ENCODE results near the gene CARMIL3. TPM values are rescaled to one million over a fixed set of nuclear protein-coding genes. Genes with fewer than 3 reads are reported as not detected.

Gene CARMIL3
- total and polyA plus RNA-seq, 4 experiments from 2014 or later, result 0.15 to 0.22 TPM; not detected in 2

DNA sequence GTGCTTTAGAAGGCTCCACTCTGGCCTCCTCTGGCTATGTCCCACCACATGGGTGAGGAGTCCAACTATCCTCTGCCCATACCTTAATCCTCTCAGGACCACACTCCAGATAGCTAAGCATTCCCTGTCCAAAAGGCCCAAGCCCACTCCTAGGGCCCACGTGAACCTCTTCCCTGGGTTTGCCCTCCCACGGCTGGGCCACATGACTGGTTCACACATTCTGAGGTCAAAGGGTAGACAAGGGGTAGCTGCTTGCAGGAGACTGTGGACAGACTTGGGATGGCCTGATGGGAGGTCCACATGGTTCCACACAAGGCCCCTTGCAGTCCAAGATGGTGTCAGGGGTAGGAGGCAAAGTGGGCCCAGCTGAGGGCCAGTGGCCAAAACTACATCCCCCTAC, 36.3 kb downstream of the CARMIL3 start:
- no peak for DNase-seq
- Mint-ChIP-seq H3K27me3 (no peaks in the 10 kb centered on the region), H3K9me3 (peaks cover 0 to 4% (median 0%) of the 10 kb centered on the region in 8 donors), H3K36me3 (no peaks in the 10 kb centered on the region), H3K27ac (no peak overlapping the region), H3K4me3 (no peak overlapping the region), H3K4me1 (peaks cover 3 to 15% (median 11%) of the 10 kb centered on the region in 4 donors)
- ChIA-PET POLR2A (ENCODE audit: partially characterized antibody) (no interaction called here), CTCF (ENCODE audit: partially characterized antibody) (interaction anchor here (0.7 to 12.2 kb wide), 4 partner anchors 9 to 48 kb away, joined by 3 to 475 read pairs (median 208); partner anchors contain the start of genes CARMIL3 and PSME1)
- peaks cover 5% of the 10 kb centered on the region for H3K4me1 ChIP-seq (ENCODE audit: insufficient read depth, low read length)
- H3K27me3 ChIP-seq (ENCODE audit: insufficient read depth, low read length), result no peaks in the 10 kb centered on the region
- intact Hi-C loops (cut with micrococcal nuclease), result loop anchor here (10.0 kb wide), 1 partner anchor 103 kb away; the partner anchor contains the start of gene DHRS4L2
- no peak overlapping the region for H3K4me3 ChIP-seq (ENCODE audit: low read length in 2 of 2)
- H3K36me3 ChIP-seq (ENCODE audit: insufficient read depth, low read length), result no peaks in the 10 kb centered on the region
- H3K9me3 ChIP-seq (ENCODE audit: control insufficient read depth in 1 of 2, low read length in 2 of 2), result no peaks in the 10 kb centered on the region
- H3K27ac ChIP-seq (ENCODE audit: low read depth, low read length), result no peak overlapping the region

DNA sequence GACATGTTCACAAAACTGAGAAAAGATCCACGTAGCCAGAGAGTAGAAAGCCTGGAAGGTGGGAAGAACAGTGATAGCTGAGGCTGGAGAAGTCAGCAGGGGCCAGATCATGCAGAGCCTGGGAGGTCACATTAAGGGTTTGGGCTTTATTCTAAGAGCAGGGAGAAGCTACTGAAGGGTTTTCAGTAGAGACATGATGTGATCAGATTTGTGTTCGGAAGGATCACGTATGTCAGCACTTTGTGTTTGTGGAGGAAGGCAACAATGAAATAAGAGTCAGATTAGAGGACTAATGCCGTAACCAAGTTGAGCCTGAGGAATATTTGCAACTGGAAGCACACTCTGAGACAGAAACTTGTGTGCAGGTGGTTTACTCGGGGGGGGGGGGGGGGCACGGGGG, 38.1 kb downstream of the CARMIL3 start:
- H3K4me3 ChIP-seq (ENCODE audit: low read length in 2 of 2), result no peak overlapping the region
- no peaks in the 10 kb centered on the region for H3K27me3 ChIP-seq (ENCODE audit: insufficient read depth, low read length)
- no peak overlapping the region for H3K27ac Mint-ChIP-seq
- POLR2A ChIA-PET (ENCODE audit: partially characterized antibody), result interaction anchor here (0.9 to 8.8 kb wide), 6 partner anchors 8 to 57 kb away, joined by 3 to 137 read pairs (median 27); partner anchors contain the start of genes DCAF11, NRL and RNF31
- H3K36me3 Mint-ChIP-seq, result peaks cover 0 to 6% of the 10 kb centered on the region in 2 donors
- no peaks in the 10 kb centered on the region for H3K27me3 Mint-ChIP-seq
- no peak for DNase-seq
- no peak overlapping the region for H3K27ac ChIP-seq (ENCODE audit: low read depth, low read length)
- intact Hi-C loops (cut with micrococcal nuclease), result loop anchor here (1.0 to 10.0 kb wide), 7 partner anchors 9 to 105 kb away; partner anchors contain the start of genes DHRS4L2, EMC9, IRF9 and PSME2
- H3K36me3 ChIP-seq (ENCODE audit: insufficient read depth, low read length), result no peaks in the 10 kb centered on the region
- peaks cover 13% of the 10 kb centered on the region for H3K4me1 ChIP-seq (ENCODE audit: insufficient read depth, low read length)
- H3K9me3 Mint-ChIP-seq, result peaks cover 0 to 3% (median 0%) of the 10 kb centered on the region in 8 donors
- no peak overlapping the region for H3K4me3 Mint-ChIP-seq
- H3K9me3 ChIP-seq (ENCODE audit: control insufficient read depth in 1 of 2, low read length in 2 of 2), result no peaks in the 10 kb centered on the region
- peaks cover 10 to 29% (median 18%) of the 10 kb centered on the region in 4 donors for H3K4me1 Mint-ChIP-seq
- CTCF ChIA-PET (ENCODE audit: partially characterized antibody), result interaction anchor here (0.7 to 12.2 kb wide), 21 partner anchors 12 to 153 kb away, joined by 3 to 475 read pairs (median 5); partner anchors contain the start of genes CARMIL3, DCAF11, EMC9 and NRL

- peak overlapping the region in 2 of 7 donors; percentile 82 to 84 for H3K27ac Mint-ChIP-seq
- no peak for DNase-seq
- peaks cover 0 to 16% of the 10 kb centered on the region in 2 donors for H3K36me3 Mint-ChIP-seq
- ChIA-PET CTCF (ENCODE audit: partially characterized antibody) (interaction anchor here (0.8 to 12.2 kb wide), 8 partner anchors 13 to 218 kb away, joined by 3 to 475 read pairs (median 16); partner anchors contain the start of genes CARMIL3, DCAF11, IRF9 and LTB4R2), POLR2A (ENCODE audit: partially characterized antibody) (interaction anchor here (0.7 to 8.8 kb wide), 7 partner anchors 10 to 121 kb away, joined by 4 to 137 read pairs (median 29); partner anchors contain the start of genes CARMIL3, CHMP4A, DCAF11 and IRF9)
- H3K4me1 Mint-ChIP-seq, result peaks cover 21 to 47% (median 33%) of the 10 kb centered on the region in 4 donors
- H3K4me3 Mint-ChIP-seq, result peak overlapping the region in 6 of 8 donors; percentile 1 to 98 (median 58)
- intact Hi-C loops (cut with micrococcal nuclease), result loop anchor here (10.0 kb wide), 1 partner anchor 53 kb away; the partner anchor contains the start of genes EMC9, PSME2 and RNF31
- no peaks in the 10 kb centered on the region for H3K27me3 ChIP-seq (ENCODE audit: insufficient read depth, low read length)
- peaks cover 26% of the 10 kb centered on the region for H3K4me1 ChIP-seq (ENCODE audit: insufficient read depth, low read length)
- H3K36me3 ChIP-seq (ENCODE audit: insufficient read depth, low read length), result peaks cover 5% of the 10 kb centered on the region
- no peak overlapping the region for H3K27ac ChIP-seq (ENCODE audit: low read depth, low read length)
- no peak overlapping the region for H3K4me3 ChIP-seq (ENCODE audit: low read length in 2 of 2)
- no peaks in the 10 kb centered on the region for H3K9me3 Mint-ChIP-seq
- H3K27me3 Mint-ChIP-seq, result no peaks in the 10 kb centered on the region
- H3K9me3 ChIP-seq (ENCODE audit: control insufficient read depth in 1 of 2, low read length in 2 of 2), result no peaks in the 10 kb centered on the region
Measured at GRCh38 chr14:24092110-24092504, 40.3 kb downstream of the CARMIL3 start.

GRCh38 chr14:24092505-24093206, 40.8 kb downstream of the CARMIL3 start:
- no peaks in the 10 kb centered on the region for H3K9me3 Mint-ChIP-seq
- Histone ChIP-seq H3K27ac (ENCODE audit: low read depth, low read length) (no peak overlapping the region), H3K4me3 (ENCODE audit: low read length in 2 of 2) (no peak overlapping the region), H3K4me1 (ENCODE audit: insufficient read depth, low read length) (peaks cover 26% of the 10 kb centered on the region), H3K36me3 (ENCODE audit: insufficient read depth, low read length) (peaks cover 5% of the 10 kb centered on the region), H3K9me3 (ENCODE audit: control insufficient read depth in 1 of 2, low read length in 2 of 2) (no peaks in the 10 kb centered on the region), H3K27me3 (ENCODE audit: insufficient read depth, low read length) (no peaks in the 10 kb centered on the region)
- peak overlapping the region in 5 of 7 donors; percentile 82 to 98 (median 86) for H3K27ac Mint-ChIP-seq
- ChIA-PET POLR2A (ENCODE audit: partially characterized antibody) (interaction anchor here (0.7 to 8.8 kb wide), 9 partner anchors 10 to 120 kb away, joined by 4 to 137 read pairs (median 20); partner anchors contain the start of genes CARMIL3, CHMP4A, DCAF11 and IRF9), CTCF (ENCODE audit: partially characterized antibody) (interaction anchor here (0.8 to 12.2 kb wide), 7 partner anchors 13 to 217 kb away, joined by 3 to 475 read pairs (median 26); partner anchors contain the start of genes CARMIL3, DCAF11, IRF9 and LTB4R2)
- DNase-seq, result no peak
- H3K4me3 Mint-ChIP-seq, result peak overlapping the region; percentile 91 to 100 (median 98)
- H3K36me3 Mint-ChIP-seq, result peaks cover 0 to 16% of the 10 kb centered on the region in 2 donors
- H3K27me3 Mint-ChIP-seq, result no peaks in the 10 kb centered on the region
- H3K4me1 Mint-ChIP-seq, result peaks cover 21 to 47% (median 33%) of the 10 kb centered on the region in 4 donors
- intact Hi-C loops (cut with micrococcal nuclease), result loop anchor here (10.0 kb wide), 1 partner anchor 52 kb away; the partner anchor contains the start of genes EMC9, PSME2 and RNF31

DNA sequence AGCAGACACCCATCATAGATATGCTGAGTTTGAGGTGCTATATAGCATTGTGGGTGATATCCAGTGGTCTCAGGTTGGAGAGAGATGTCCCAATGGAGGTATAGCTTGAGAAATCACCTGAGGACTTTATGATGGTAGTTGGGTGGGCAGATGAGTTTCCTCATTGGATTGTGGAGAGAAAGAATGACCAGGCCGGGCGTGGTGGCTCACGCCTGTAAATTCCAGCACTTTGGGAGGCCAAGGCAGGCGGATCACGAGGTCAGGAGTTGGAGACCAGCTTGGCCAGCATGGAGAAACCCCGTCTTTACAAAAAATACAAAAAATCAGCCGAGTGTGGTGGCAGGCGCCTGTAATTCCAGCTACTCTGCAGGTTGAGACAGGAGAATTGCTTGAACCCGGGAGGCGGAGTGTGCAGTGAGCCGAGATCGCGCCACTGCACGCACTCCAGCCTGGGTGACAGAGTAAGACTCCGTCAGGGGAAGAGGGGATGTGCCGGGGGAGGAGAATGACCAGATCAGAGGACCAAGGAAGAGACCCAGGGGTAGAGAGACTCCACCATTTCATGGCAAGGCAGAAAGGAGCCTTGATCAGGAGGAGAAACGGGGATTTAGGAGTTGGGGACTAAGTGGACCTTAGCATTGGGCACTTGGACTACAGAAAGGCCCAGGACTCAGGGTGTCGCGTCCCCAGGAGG, 41.5 kb downstream of the CARMIL3 start:
- intact Hi-C loops (cut with micrococcal nuclease), result loop anchor here (10.0 kb wide), 1 partner anchor 51 kb away; the partner anchor contains the start of genes EMC9, PSME2 and RNF31
- H3K27ac Mint-ChIP-seq, result peak overlapping the region; percentile 82 to 98 (median 87)
- Histone ChIP-seq H3K4me3 (ENCODE audit: low read length in 2 of 2) (peak overlapping the region in 1 of 2 donors; percentile 82), H3K36me3 (ENCODE audit: insufficient read depth, low read length) (peaks cover 5% of the 10 kb centered on the region), H3K27me3 (ENCODE audit: insufficient read depth, low read length) (no peaks in the 10 kb centered on the region), H3K9me3 (ENCODE audit: control insufficient read depth in 1 of 2, low read length in 2 of 2) (no peaks in the 10 kb centered on the region), H3K4me1 (ENCODE audit: insufficient read depth, low read length) (peaks cover 26% of the 10 kb centered on the region), H3K27ac (ENCODE audit: low read depth, low read length) (peak overlapping the region; percentile 84)
- no peaks in the 10 kb centered on the region for H3K27me3 Mint-ChIP-seq
- H3K4me3 Mint-ChIP-seq, result peak overlapping the region; percentile 91 to 100 (median 98)
- no peak for DNase-seq
- peaks cover 0 to 18% of the 10 kb centered on the region in 2 donors for H3K36me3 Mint-ChIP-seq
- H3K4me1 Mint-ChIP-seq, result peaks cover 21 to 47% (median 33%) of the 10 kb centered on the region in 4 donors
- no peaks in the 10 kb centered on the region for H3K9me3 Mint-ChIP-seq
- ChIA-PET POLR2A (ENCODE audit: partially characterized antibody) (interaction anchor here (0.7 to 8.8 kb wide), 15 partner anchors 11 to 337 kb away, joined by 3 to 137 read pairs (median 8); partner anchors contain the start of genes CARMIL3, CHMP4A, DCAF11 and DHRS1), CTCF (ENCODE audit: partially characterized antibody) (interaction anchor here (1.0 to 12.2 kb wide), 8 partner anchors 12 to 338 kb away, joined by 3 to 475 read pairs (median 16); partner anchors contain the start of genes CARMIL3, DCAF11, IRF9 and NRL)
